GM12801 (cell line): ENCODE measurements around the gene PKP1.

ENCODE experiments used
- CTCF ChIP-seq: IDR thresholded peaks from one replicate; pipeline ENCODE4 v1.5.1; 2011; ENCODE audit warnings: control low read depth; ENCODE audit not compliant: insufficient read length; ENCODE audit errors: extremely low read depth

PKP1 gene

GRCh38 chr1:201259476-201260235 lies 23.6 kb upstream of the PKP1 start:
- no peak for TF ChIP-seq CTCF

- no peak for TF ChIP-seq CTCF
Measured at GRCh38 chr1:201260236-201260590, 23.1 kb upstream of the PKP1 start.

GRCh38 chr1:201260648-201261311 lies 22.5 kb upstream of the PKP1 start:
- no peak for TF ChIP-seq CTCF

GRCh38 chr1:201261771-201262547 lies 21.3 kb upstream of the PKP1 start:
- TF ChIP-seq CTCF: no peak

GRCh38 chr1:201262963-201263608 lies 20.2 kb upstream of the PKP1 start:
- TF ChIP-seq CTCF: no peak

GRCh38 chr1:201264072-201264471 lies 19.2 kb upstream of the PKP1 start:
- TF ChIP-seq CTCF: no peak

- TF ChIP-seq CTCF: no peak
Measured at GRCh38 chr1:201264554-201264953, 18.8 kb upstream of the PKP1 start.
